Activated CD4-positive, alpha-beta T cell treated with anti-CD3 and anti-CD28 coated beads, Interleukin-2, amount 10 ng/mL, durations not matched to agents 24 days and 14 days (primary cell): Measurements from ENCODE around the gene NOXRED1. TPM values are rescaled to one million over a fixed set of nuclear protein-coding genes. Genes with fewer than 3 reads are reported as not detected.

Source experiments
- DNase-seq: peaks from one replicate; pipeline ENCODE4 v3.0.0; 2022
- H3K27ac Mint-ChIP-seq: one replicate; pipeline ENCODE4 v1.8.0; 2022; ENCODE audit warnings: mild to moderate bottlenecking, mixed read lengths
- H3K27me3 Mint-ChIP-seq: one replicate; pipeline ENCODE4 v1.8.0; 2022; ENCODE audit warnings: mixed read lengths
- H3K36me3 Mint-ChIP-seq: one replicate; pipeline ENCODE4 v1.8.0; 2022; ENCODE audit warnings: low read depth, mild to moderate bottlenecking, mixed read lengths
- H3K4me1 Mint-ChIP-seq: one replicate; pipeline ENCODE4 v1.8.0; 2021; ENCODE audit warnings: mixed read lengths
- H3K4me3 Mint-ChIP-seq: one replicate; pipeline ENCODE4 v1.8.0; 2022; ENCODE audit warnings: mild to moderate bottlenecking, moderate library complexity, mixed read lengths
- H3K9me3 Mint-ChIP-seq: one replicate; pipeline ENCODE4 v1.8.0; 2021; ENCODE audit warnings: mixed read lengths
- intact Hi-C: fragments of 100-400 bp; cut with micrococcal nuclease; formaldehyde crosslinking; loops from one replicate; pipeline ENCODE4 v1.15.1; 2023
- total RNA-seq: library from RNA; stranded (reverse); gene quantifications from 2 replicates; pipeline ENCODE4 v1.2.3, GENCODE V29; 2022

NOXRED1 gene
- total RNA-seq, 1 donor from 2014 or later, result 0.40 TPM

GRCh38 chr14:77347751-77348150 is 75.6 kb downstream of the NOXRED1 start:
- Mint-ChIP-seq H3K4me1 (no peaks in the 10 kb centered on the region), H3K27me3 (no peaks in the 10 kb centered on the region), H3K27ac (no peak overlapping the region), H3K36me3 (peaks cover 29% of the 10 kb centered on the region), H3K9me3 (no peaks in the 10 kb centered on the region), H3K4me3 (no peak overlapping the region)
- intact Hi-C loops, result no loop called here
- no peak for DNase-seq

DNA sequence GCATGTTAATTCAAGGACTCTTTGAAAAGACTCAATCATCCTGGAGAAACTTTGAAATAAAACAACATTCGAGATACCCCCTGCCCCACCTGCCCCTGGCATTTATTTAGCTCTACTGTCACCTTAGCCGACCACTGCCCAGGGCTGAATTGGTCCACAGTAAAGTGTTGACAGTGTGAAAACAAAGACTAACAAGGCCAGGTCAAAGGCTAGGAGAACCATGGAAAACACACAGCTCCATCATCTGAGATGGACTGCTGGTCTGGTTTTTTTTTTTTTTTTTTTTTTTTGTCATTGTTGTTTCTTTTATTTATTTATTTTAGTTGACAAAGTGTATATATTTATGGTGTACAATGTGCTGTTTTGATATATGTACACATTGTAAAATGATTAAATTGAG is 76.8 kb downstream of the NOXRED1 start:
- no peak for DNase-seq
- H3K9me3 Mint-ChIP-seq, result no peaks in the 10 kb centered on the region
- no peaks in the 10 kb centered on the region for H3K4me1 Mint-ChIP-seq
- intact Hi-C loops, result no loop called here
- H3K27me3 Mint-ChIP-seq, result no peaks in the 10 kb centered on the region
- no peak overlapping the region for H3K4me3 Mint-ChIP-seq
- H3K27ac Mint-ChIP-seq, result no peak overlapping the region
- H3K36me3 Mint-ChIP-seq, result peaks cover 31% of the 10 kb centered on the region

DNA sequence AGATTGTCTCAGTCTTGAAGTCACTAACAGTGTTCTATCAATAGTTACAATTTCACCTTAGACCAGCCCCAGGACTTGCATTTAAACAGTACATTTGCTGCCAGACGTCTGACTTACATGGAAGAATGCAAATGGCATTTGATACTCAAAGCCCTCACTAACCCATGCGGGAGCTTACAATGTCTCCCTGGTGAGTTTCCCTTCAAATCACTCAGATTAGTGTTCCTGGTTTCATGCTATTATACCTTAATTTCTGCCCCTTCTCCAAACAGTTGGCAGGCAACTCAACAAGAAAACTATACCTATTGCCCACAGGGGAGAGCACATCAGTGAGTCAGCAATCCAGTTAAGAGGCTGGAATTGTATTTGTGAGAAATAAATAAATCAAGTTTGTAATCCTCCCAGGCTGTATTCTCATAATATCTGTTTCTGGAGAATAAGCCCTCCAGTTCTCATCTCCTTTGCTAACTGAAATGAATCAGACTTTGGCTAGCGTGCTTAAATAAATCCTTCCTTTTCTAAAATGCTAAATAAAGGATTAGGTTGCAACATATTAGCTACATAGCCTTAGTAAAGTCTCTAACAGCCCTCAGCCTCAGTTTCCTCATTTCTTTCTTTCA is 78.8 kb downstream of the NOXRED1 start:
- no peak overlapping the region for H3K4me3 Mint-ChIP-seq
- H3K36me3 Mint-ChIP-seq, result peaks cover 33% of the 10 kb centered on the region
- no peaks in the 10 kb centered on the region for H3K4me1 Mint-ChIP-seq
- no peak overlapping the region for H3K27ac Mint-ChIP-seq
- intact Hi-C loops, result no loop called here
- H3K9me3 Mint-ChIP-seq, result no peaks in the 10 kb centered on the region
- H3K27me3 Mint-ChIP-seq, result no peaks in the 10 kb centered on the region
- DNase-seq, result no peak

Other genes with a start within 250 kb of the NOXRED1 start
- gene TMEM63C, start 241.7 kb downstream of the NOXRED1 start, total RNA-seq, result 1.3 and 2.3 TPM in 2 replicates
- gene NGB, start 152.3 kb downstream of the NOXRED1 start, total RNA-seq, result not detected in 2 replicates
- gene POMT2, start 102.6 kb downstream of the NOXRED1 start, total RNA-seq, result 23.5 and 24.3 TPM in 2 replicates
- 9.5 and 9.9 TPM in 2 replicates for gene GSTZ1, start 102.5 kb downstream of the NOXRED1 start, total RNA-seq
- 31.1 and 32.1 TPM in 2 replicates for gene TMED8, start 46.4 kb downstream of the NOXRED1 start, total RNA-seq
- gene SAMD15, start 46.1 kb downstream of the NOXRED1 start, total RNA-seq, result 0.28 and 0.63 TPM in 2 replicates
- gene VIPAS39, start 34.1 kb upstream of the NOXRED1 start, total RNA-seq, result 17.7 and 18.5 TPM in 2 replicates
- gene AHSA1, start 34.6 kb upstream of the NOXRED1 start, total RNA-seq, result 418 and 441 TPM in 2 replicates
- gene ISM2, start 75.3 kb upstream of the NOXRED1 start, total RNA-seq, result 0.07 and 0.12 TPM in 2 replicates
- 26.6 and 28.3 TPM in 2 replicates for gene SPTLC2, start 193.1 kb upstream of the NOXRED1 start, total RNA-seq